Upper lobe of left lung (tissue), 6 donors: Measurements from ENCODE around the gene SIRT3. TPM values are rescaled to one million over a fixed set of nuclear protein-coding genes. Genes with fewer than 3 reads are reported as not detected.

Experiments
- ATAC-seq, 2 donors: fragments of 200-7000 bp; cut with Tn5 transposase; one replicate each; pipeline ENCODE4 v1.9.1; 2022; ENCODE audit warnings: mild to moderate bottlenecking in 2 of 2, moderate library complexity in 2 of 2; ENCODE audit not compliant: low FRiP score in 2 of 2
- DNase-seq, 2 donors: peaks; one replicate each; pipeline ENCODE4 v3.0.0-alpha.2; 2019 to 2020
- H3K27ac ChIP-seq, 4 donors: fragments of 200-600 bp; sonication (generic); one replicate each; pipeline ENCODE4 v1.5.1; 2016 to 2019
- H3K27me3 ChIP-seq, 4 donors: fragments of 200-600 bp; sonication (generic); one replicate each; pipeline ENCODE4 v1.5.1; 2017 to 2019
- H3K36me3 ChIP-seq, 4 donors: fragments of 200-600 bp; sonication (generic); one replicate each; pipeline ENCODE4 v1.5.1; 2016 to 2019
- H3K4me1 ChIP-seq, 4 donors: fragments of 200-600 bp; sonication (generic); one replicate each; pipeline ENCODE4 v1.5.1; 2018 to 2019
- H3K4me3 ChIP-seq, 4 donors: fragments of 200-600 bp; sonication (generic); one replicate each; pipeline ENCODE4 v1.5.1; 2017 to 2019; ENCODE audit warnings: mild to moderate bottlenecking in 2 of 4, moderate library complexity in 1 of 4
- H3K9me3 ChIP-seq, 4 donors: fragments of 200-600 bp; sonication (generic); one replicate each; pipeline ENCODE4 v1.5.1; 2018 to 2019
- EP300 ChIP-seq, 4 donors: sonication (generic); formaldehyde crosslinking; IDR thresholded peaks; one replicate each; pipeline ENCODE4 v1.5.1; 2017; ENCODE audit warnings: antibody characterized with exemption in 4 of 4, control low read depth in 2 of 4
- POLR2A ChIP-seq, 4 donors: fragments of 450-650 bp; IDR thresholded peaks; one replicate each; pipeline ENCODE4 v1.5.1; 2016 to 2017; ENCODE audit warnings: antibody characterized with exemption in 4 of 4, mild to moderate bottlenecking in 2 of 4
- POLR2AphosphoS5 ChIP-seq, 2 donors: sonication (generic); formaldehyde crosslinking; IDR thresholded peaks; one replicate each; pipeline ENCODE4 v1.5.1; 2017; ENCODE audit warnings: antibody characterized with exemption in 2 of 2
- WGBS, 2 donors: methylation state at CpG; one replicate each; pipeline ENCODE4 v1.1.5; 2017 to 2018; 5-methylcytosine and 5-hydroxymethylcytosine counted together
- total RNA-seq, 6 donors: library from RNA; depleted of rRNA in 4 of 6; stranded (reverse); fragments of >200 nt in 4 of 6; gene quantifications; one replicate each; pipeline versions ENCODE4 v1.1.0 to v1.2.1, GENCODE V29; 2016 to 2021
- TF ChIP-seq, protein P1 (sequence below), 6 experiments: fragments of 450-650 bp in 4 of 6; fragments of 200-600 bp in 2 of 6; sonication (generic) in 2 of 6; IDR thresholded peaks; one replicate each; pipeline ENCODE4 v1.5.1; 2016 to 2019; ENCODE audit warnings: antibody characterized with exemption in 6 of 6
- donor health status: DM: no; HTN: no; CAD: no; lungs with moderate emphysema.
- donor health status: DM: no; HTN: yes; CAD: no; lungs with severe emphysema.

Gene SIRT3
- total RNA-seq, 6 donors from 2014 or later: 11.7 to 37.6 (median 24.0) TPM

DNA sequence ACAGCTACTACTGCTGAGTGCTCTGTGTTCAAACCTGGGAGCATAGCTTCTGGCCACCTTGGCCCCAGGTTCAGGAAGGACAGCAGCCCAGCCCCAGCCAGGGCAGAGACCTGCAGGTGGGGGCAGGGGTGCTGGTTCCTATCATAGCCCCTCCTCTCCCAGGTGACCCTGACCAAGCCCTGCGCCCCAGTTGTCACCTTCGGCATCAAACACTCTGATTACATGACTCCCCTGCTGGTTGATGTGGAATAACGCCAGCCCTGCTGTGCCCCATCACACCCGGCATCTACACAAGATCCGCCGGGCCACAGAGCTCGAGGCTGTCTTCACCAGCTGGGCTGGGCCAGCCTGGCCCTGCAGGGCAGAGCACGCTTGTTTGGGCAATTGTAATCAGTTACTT, 36.4 kb downstream of the SIRT3 start:
- Histone ChIP-seq H3K27ac (no peak overlapping the region), H3K4me1 (peaks cover 3 to 21% (median 9%) of the 10 kb centered on the region in 4 donors), H3K4me3 (no peak overlapping the region), H3K27me3 (no peaks in the 10 kb centered on the region), H3K36me3 (peaks cover 0 to 40% (median 24%) of the 10 kb centered on the region in 4 donors), H3K9me3 (no peaks in the 10 kb centered on the region)
- ATAC-seq (no peak), DNase-seq (no peak)
- peak in 1 of 4 donors; percentile 8 for TF ChIP-seq POLR2A (IDR thresholded peaks at IDR 0.05)
- TF ChIP-seq POLR2AphosphoS5 (IDR thresholded peaks at IDR 0.05): no peak
- TF ChIP-seq, protein P1, sequence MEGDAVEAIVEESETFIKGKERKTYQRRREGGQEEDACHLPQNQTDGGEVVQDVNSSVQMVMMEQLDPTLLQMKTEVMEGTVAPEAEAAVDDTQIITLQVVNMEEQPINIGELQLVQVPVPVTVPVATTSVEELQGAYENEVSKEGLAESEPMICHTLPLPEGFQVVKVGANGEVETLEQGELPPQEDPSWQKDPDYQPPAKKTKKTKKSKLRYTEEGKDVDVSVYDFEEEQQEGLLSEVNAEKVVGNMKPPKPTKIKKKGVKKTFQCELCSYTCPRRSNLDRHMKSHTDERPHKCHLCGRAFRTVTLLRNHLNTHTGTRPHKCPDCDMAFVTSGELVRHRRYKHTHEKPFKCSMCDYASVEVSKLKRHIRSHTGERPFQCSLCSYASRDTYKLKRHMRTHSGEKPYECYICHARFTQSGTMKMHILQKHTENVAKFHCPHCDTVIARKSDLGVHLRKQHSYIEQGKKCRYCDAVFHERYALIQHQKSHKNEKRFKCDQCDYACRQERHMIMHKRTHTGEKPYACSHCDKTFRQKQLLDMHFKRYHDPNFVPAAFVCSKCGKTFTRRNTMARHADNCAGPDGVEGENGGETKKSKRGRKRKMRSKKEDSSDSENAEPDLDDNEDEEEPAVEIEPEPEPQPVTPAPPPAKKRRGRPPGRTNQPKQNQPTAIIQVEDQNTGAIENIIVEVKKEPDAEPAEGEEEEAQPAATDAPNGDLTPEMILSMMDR (IDR thresholded peaks at IDR 0.05): no peak
- no peak for TF ChIP-seq EP300 (IDR thresholded peaks at IDR 0.05)
- 85% methylated on average over 8 of the region's 8 CpGs for WGBS, 2 donors

GRCh38 chr11:199004-199581, 37.0 kb downstream of the SIRT3 start:
- WGBS, 2 donors: 85 to 88% methylated on average over 10 to 11 of the region's 13 CpGs
- TF ChIP-seq POLR2AphosphoS5 (IDR thresholded peaks at IDR 0.05) (no peak), POLR2A (IDR thresholded peaks at IDR 0.05) (no peak), EP300 (IDR thresholded peaks at IDR 0.05) (no peak)
- TF ChIP-seq, protein P1 (IDR thresholded peaks at IDR 0.05): no peak
- peaks cover 2 to 15% (median 6%) of the 10 kb centered on the region in 4 donors for H3K4me1 ChIP-seq
- H3K36me3 ChIP-seq: peaks cover 0 to 33% (median 17%) of the 10 kb centered on the region in 4 donors
- DNase-seq: no peak
- peak; percentile 4 to 8 for ATAC-seq
- no peak overlapping the region for H3K4me3 ChIP-seq
- no peak overlapping the region for H3K27ac ChIP-seq
- no peaks in the 10 kb centered on the region for H3K27me3 ChIP-seq
- H3K9me3 ChIP-seq: no peaks in the 10 kb centered on the region

DNA sequence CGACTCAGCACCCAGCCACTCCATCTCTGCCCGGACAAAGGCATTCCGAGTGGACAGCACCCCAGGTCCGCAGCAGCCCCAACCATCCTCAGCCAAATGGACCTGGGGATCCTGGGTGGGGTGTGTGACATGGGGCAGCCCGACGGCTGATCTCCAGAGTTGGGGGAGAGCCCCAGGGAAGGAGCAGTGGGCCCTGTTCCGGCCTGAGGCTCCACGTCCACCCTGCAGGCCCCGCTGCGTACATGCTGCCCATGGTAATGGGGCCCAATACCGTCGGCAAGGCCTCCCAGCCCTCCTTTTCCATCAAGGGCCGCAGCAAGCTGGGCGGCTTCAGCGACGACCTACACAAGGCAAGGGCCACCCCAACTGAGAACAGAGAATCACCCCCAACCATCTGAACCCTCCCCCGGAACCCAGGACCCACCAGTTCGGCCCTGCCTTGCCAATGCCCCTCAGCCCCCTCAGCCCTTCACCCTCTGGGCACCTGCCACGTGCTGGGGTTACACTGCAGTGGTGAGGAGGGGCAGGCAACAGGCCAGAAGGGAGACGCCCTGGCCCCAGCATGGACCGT, 37.8 kb downstream of the SIRT3 start:
- 87 to 95% methylated on average over 15 to 18 of the region's 21 CpGs for WGBS, 2 donors
- peaks cover 0 to 26% (median 9%) of the 10 kb centered on the region in 4 donors for H3K36me3 ChIP-seq
- TF ChIP-seq POLR2AphosphoS5 (IDR thresholded peaks at IDR 0.05) (no peak), POLR2A (IDR thresholded peaks at IDR 0.05) (no peak), EP300 (IDR thresholded peaks at IDR 0.05) (no peak)
- TF ChIP-seq, protein P1 (IDR thresholded peaks at IDR 0.05): no peak
- H3K27ac ChIP-seq: no peak overlapping the region
- ATAC-seq: no peak
- peak in 1 of 2 donors; percentile 68 for DNase-seq
- peaks cover 0 to 7% (median 4%) of the 10 kb centered on the region in 4 donors for H3K4me1 ChIP-seq
- H3K9me3 ChIP-seq: no peaks in the 10 kb centered on the region
- no peak overlapping the region for H3K4me3 ChIP-seq
- H3K27me3 ChIP-seq: no peaks in the 10 kb centered on the region

GRCh38 chr11:197741-198235, 38.4 kb downstream of the SIRT3 start:
- no peaks in the 10 kb centered on the region for H3K27me3 ChIP-seq
- no peak overlapping the region for H3K27ac ChIP-seq
- 78 to 88% methylated on average over 7 to 9 of the region's 9 CpGs for WGBS, 2 donors
- no peak for DNase-seq
- no peak overlapping the region for H3K4me3 ChIP-seq
- peaks cover 0 to 22% (median 6%) of the 10 kb centered on the region in 4 donors for H3K36me3 ChIP-seq
- H3K4me1 ChIP-seq: peaks cover 0 to 6% (median 4%) of the 10 kb centered on the region in 4 donors
- TF ChIP-seq, protein P1 (IDR thresholded peaks at IDR 0.05): no peak
- TF ChIP-seq EP300 (IDR thresholded peaks at IDR 0.05): no peak
- no peak for TF ChIP-seq POLR2A (IDR thresholded peaks at IDR 0.05)
- no peaks in the 10 kb centered on the region for H3K9me3 ChIP-seq
- ATAC-seq: no peak
